GM18867 (cell line): ENCODE measurements around the gene PARP9.

Experiments used
- ATAC-seq: cut with Tn5 transposase; IDR thresholded peaks from one replicate; pipeline ENCODE4 v1.9.1; 2021; ENCODE audit warnings: mild to moderate bottlenecking, moderate library complexity; ENCODE audit not compliant: unreplicated experiment

PARP9 gene

DNA sequence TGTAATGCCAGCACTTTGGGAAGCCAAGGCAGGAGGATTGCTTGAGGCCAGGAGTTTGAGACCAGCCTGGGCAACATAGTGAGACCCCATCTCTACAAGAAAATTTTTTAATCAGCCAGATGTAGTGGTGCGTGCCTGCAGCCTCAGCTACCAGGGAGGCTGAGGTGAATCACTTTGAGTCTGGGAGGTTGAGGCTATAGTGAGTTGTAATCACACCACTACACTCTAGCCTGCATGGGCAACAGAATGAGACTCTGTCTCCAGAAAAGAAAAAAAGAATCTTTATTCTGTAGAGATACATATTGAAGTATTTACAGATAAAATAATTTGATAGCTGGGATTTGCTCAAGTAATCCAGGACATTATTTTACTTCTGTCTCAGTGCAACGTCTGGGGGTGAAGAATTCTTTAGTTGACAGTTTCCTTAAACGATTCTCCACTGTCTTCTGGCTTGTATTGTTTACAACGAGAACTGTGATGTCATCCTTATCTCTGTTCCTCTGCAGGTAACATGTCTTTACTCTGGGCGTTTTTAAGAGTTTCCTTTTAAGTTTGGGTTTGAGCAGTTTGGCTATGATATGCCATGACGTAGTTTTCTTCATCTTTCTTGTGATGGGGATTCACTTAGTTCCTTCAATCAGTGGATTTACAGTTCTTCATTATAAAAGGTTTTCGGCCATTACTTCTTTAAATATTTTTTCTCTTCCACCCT, 75.7 kb downstream of the PARP9 start:
- ATAC-seq: no peak

DNA sequence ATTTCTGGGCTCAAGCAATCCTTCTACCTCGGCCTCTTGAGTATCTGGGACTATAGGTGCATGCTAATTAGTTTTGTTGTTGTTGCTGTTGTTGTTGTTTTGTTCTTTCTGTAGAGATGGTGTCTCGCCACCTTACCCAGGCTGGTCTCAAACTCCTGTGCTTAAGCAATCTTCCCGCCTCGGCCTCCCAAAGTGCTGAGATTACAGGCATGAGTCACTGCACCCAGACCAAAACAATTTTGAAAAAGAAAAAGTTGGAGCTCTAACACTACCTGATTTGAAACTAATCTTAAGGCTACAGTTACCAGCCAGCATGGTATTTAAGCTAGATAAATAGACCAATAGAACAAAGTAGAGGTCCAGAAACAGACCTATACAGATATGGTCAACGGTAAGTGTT, 79.1 kb downstream of the PARP9 start:
- no peak for ATAC-seq

DNA sequence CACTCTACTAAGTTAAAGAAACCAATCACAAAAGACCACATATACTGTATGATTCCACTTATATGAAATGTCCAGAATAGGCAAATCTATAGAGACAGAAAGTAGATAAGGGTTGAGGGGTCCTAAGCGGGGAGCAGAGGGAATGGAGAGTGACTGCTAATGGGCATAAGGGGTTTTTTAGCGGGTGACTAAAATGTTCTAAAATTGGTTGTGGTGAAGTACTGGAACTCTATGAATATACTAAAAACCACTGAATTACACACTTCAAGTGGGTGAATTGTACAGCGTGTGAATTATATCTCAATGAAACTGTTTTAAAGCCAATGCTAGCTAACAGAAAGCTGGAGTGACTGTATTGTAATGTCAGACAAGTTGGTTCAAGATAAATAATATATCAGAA, 82.7 kb downstream of the PARP9 start:
- ATAC-seq: no peak
